GM12878 (cell line): ENCODE measurements around the gene CNGB1. TPM values are rescaled to one million over a fixed set of nuclear protein-coding genes. Genes with fewer than 3 reads are reported as not detected.

Source experiments
- ATAC-seq: fragments of 200-7000 bp; cut with Tn5 transposase; 3 replicates; pipeline ENCODE4 v1.9.1; 2020; ENCODE audit warnings: mild to moderate bottlenecking, moderate library complexity
- BruUV-seq: library from RNA; stranded (reverse); fragments of 400-500 nt; replicated peaks from 2 replicates; lab custom pipeline; 2021; lab: Mats Ljungman, UMichigan
- CTCF ChIA-PET: fragments of 300-600 bp; sonication (Branson Sonifier 250); formaldehyde crosslinking; extraction: SDS; loops from one replicate; lab custom pipeline; 2021; ENCODE audit warnings: inconsistent platforms; lab: Yijun Ruan, JAX
- POLR2A ChIA-PET: fragments of 350-600 bp; formaldehyde crosslinking; extraction: SDS; loops from one replicate; lab custom pipeline; 2021; ENCODE audit warnings: inconsistent platforms; lab: Charles Lee
- RAD21 ChIA-PET: fragments of 300-600 bp; sonication (Branson Sonifier 250); formaldehyde crosslinking; loops from one replicate; lab custom pipeline; 2023; ENCODE audit warnings: antibody characterized with exemption; ENCODE audit not compliant: unreplicated experiment; lab: Charles Lee
- SMC1A ChIA-PET: fragments of 300-600 bp; sonication (Branson Sonifier 250); formaldehyde crosslinking; loops from one replicate; lab custom pipeline; 2023; ENCODE audit not compliant: unreplicated experiment, uncharacterized antibody; lab: Charles Lee
- DNase-seq: peaks from one replicate; pipeline ENCODE4 v3.0.0-alpha.2; 2011; ENCODE audit warnings: low read depth, low spot score
- FAIRE-seq: peaks from 3 replicates; lab custom pipeline; 2011; peaks lifted over from hg19 to GRCh38; lab: Jason Lieb, UNC
- H2AFZ ChIP-seq: 2 replicates; pipeline ENCODE4 v1.6.0; 2011; ENCODE audit warnings: low read depth, low read length, control low read depth; ENCODE audit not compliant: control insufficient read depth
- H3K27ac ChIP-seq: 2 replicates; pipeline ENCODE4 v1.5.1; 2011; ENCODE audit warnings: control low read depth; ENCODE audit not compliant: control insufficient read depth, insufficient read depth
- H3K27me3 ChIP-seq, 2 experiments: replicated peaks in 1 of 2; 2 replicates each; pipeline versions ENCODE4 v1.6.0 to v1.6.1; 2011; ENCODE audit warnings: low read length in 1 of 2; ENCODE audit not compliant: control insufficient read depth in 2 of 2, insufficient read depth in 2 of 2
- H3K36me3 ChIP-seq, 2 experiments: 2 replicates each; pipeline ENCODE4 v1.5.1; 2011; ENCODE audit warnings: low read length in 1 of 2; ENCODE audit not compliant: control insufficient read depth in 2 of 2, insufficient read depth in 2 of 2
- H3K4me1 ChIP-seq: 2 replicates; pipeline ENCODE4 v1.6.1; 2011; ENCODE audit warnings: mild to moderate bottlenecking, low read length, moderate library complexity, mixed read lengths; ENCODE audit not compliant: control insufficient read depth, insufficient read depth
- H3K4me2 ChIP-seq: 2 replicates; pipeline ENCODE4 v1.6.0; 2011; ENCODE audit warnings: control low read depth; ENCODE audit not compliant: control insufficient read depth, insufficient read depth
- H3K4me3 ChIP-seq: fragments of 200-600 bp; sonication (generic); 2 replicates; pipeline ENCODE4 v1.5.1; 2016
- H3K79me2 ChIP-seq: 2 replicates; pipeline ENCODE4 v1.6.0; 2011; ENCODE audit warnings: low read length; ENCODE audit not compliant: control insufficient read depth, insufficient read depth
- H3K9ac ChIP-seq: 2 replicates; pipeline ENCODE4 v1.8.0; 2011; ENCODE audit warnings: low read length, control low read depth, mixed read lengths; ENCODE audit not compliant: control insufficient read depth, insufficient read depth
- H3K9me3 ChIP-seq: replicated peaks from 3 replicates; pipeline ENCODE4 v1.5.1; 2011; ENCODE audit warnings: mild to moderate bottlenecking, low read length; ENCODE audit not compliant: control insufficient read depth, insufficient read depth
- H4K20me1 ChIP-seq: 2 replicates; pipeline ENCODE4 v1.6.0; 2011; ENCODE audit not compliant: control insufficient read depth, insufficient read depth
- CBX3 ChIP-seq: fragments of 200-600 bp; sonication (generic); IDR thresholded peaks from 2 replicates; pipeline ENCODE4 v1.6.1; 2016; ENCODE audit warnings: low read depth, borderline replicate concordance
- ETV6 ChIP-seq, 2 experiments: fragments of 450-650 bp in 1 of 2; IDR thresholded peaks in 1 of 2; conservative IDR thresholded peaks in 1 of 2; 2 replicates each; pipeline ENCODE4 v1.6.1; 2014; ENCODE audit warnings: antibody characterized with exemption in 1 of 2, borderline replicate concordance in 1 of 2, low read depth in 1 of 2, mild to moderate bottlenecking in 1 of 2, moderate library complexity in 1 of 2
- HSF1 ChIP-seq: fragments of 150-350 bp; IDR thresholded peaks from 2 replicates; pipeline ENCODE4 v1.6.1; 2014; ENCODE audit warnings: mild to moderate bottlenecking, low read depth, low read length
- IRF4 ChIP-seq: IDR thresholded peaks from 2 replicates; pipeline ENCODE4 v1.6.1; 2011; ENCODE audit warnings: low read depth, low read length
- JUNB ChIP-seq: IDR thresholded peaks from 2 replicates; pipeline ENCODE4 v1.6.1; 2016; ENCODE audit warnings: antibody characterized with exemption, mild to moderate bottlenecking
- RUNX3 ChIP-seq: IDR thresholded peaks from 2 replicates; pipeline ENCODE4 v1.6.1; 2012; ENCODE audit warnings: low read length, inconsistent platforms
- SIN3A ChIP-seq: IDR thresholded peaks from 2 replicates; pipeline ENCODE4 v1.6.1; 2012; ENCODE audit warnings: low read depth, low read length, improper control_type of control experiment
- SRF ChIP-seq, 2 experiments: IDR thresholded peaks; 2 replicates each; pipeline ENCODE4 v1.6.1; 2011; ENCODE audit warnings: low read depth in 2 of 2, low read length in 2 of 2, mild to moderate bottlenecking in 1 of 2, moderate library complexity in 1 of 2
- TARDBP ChIP-seq: IDR thresholded peaks from 2 replicates; pipeline ENCODE4 v1.6.1; 2016; ENCODE audit warnings: borderline replicate concordance
- WGBS: methylation state at CpG from one replicate; pipeline ENCODE4 v1.1.6; 2016; ENCODE audit warnings: low lambda C conversion rate; ENCODE audit not compliant: insufficient replicate concordance, insufficient coverage; ENCODE audit errors: missing lambda C conversion rate; 5-methylcytosine and 5-hydroxymethylcytosine counted together
- in situ Hi-C: fragments of 300-500 bp; cut with MboI; formaldehyde crosslinking; loops from 9 replicates; pipeline ENCODE4 v1.14.3; 2018; ENCODE audit warnings: mixed read lengths
- intact Hi-C: fragments of 100-400 bp; cut with micrococcal nuclease; formaldehyde crosslinking; loops from one replicate; pipeline ENCODE4 v1.14.2; 2022; ENCODE audit not compliant: unreplicated experiment
- polyA plus RNA-seq, 11 experiments: library from polyadenylated mRNA; depleted of rRNA in 4 of 11; unstranded in 6 of 11; stranded (reverse) in 5 of 11; fragments of >200 nt; fragmentation: Nextera tagmentation in 4 of 11; fragmentation: Illumina TruSeq in 1 of 11; extraction: Ambion mirVana in 4 of 11; extraction: Trizol in 1 of 11; gene quantifications; 1 replicate in 1 of 11; 2 replicates in 10 of 11; pipeline versions ENCODE4 v1.2.1 to v1.2.3, GENCODE V29; 2011 to 2016; ENCODE audit warnings: inconsistent platforms in 2 of 11, missing spikeins in 2 of 11, low read depth in 1 of 11
- total RNA-seq, 4 experiments: library from RNA; depleted of rRNA in 3 of 4; stranded (reverse); fragments of >200 nt in 3 of 4; fragmentation: Illumina TruSeq in 1 of 4; extraction: Trizol in 1 of 4; gene quantifications; 2 replicates each; pipeline versions ENCODE4 v1.2.1 to v1.2.3, GENCODE V29; 2013 to 2021

The CNGB1 gene
- total and polyA plus RNA-seq, 10 of the 15 experiments (the other 5 are each of a cell fraction or from before 2014, with no cell fraction given) = 0.03 TPM; not detected in 9

GRCh38 chr16:57876210-57876609, 94.7 kb downstream of the CNGB1 start:
- Histone ChIP-seq H3K27ac (no peak overlapping the region), H2AFZ (no peak overlapping the region), H3K79me2 (no peaks in the 10 kb centered on the region), H3K4me2 (peak overlapping the region; percentile 7), H3K9ac (no peak overlapping the region), H3K9me3 (no peaks in the 10 kb centered on the region), H3K4me1 (peaks cover 9% of the 10 kb centered on the region), H3K27me3 (no peaks in the 10 kb centered on the region), H4K20me1 (no peaks in the 10 kb centered on the region), H3K36me3 (no peaks in the 10 kb centered on the region), H3K4me3 (no peak overlapping the region)
- FAIRE-seq (peak; percentile 93), ATAC-seq (peak; percentile 65), DNase-seq (no peak)
- RAD21 ChIA-PET = interaction anchor here (0.7 kb wide), 1 partner anchor 10 kb away, joined by 3 read pairs; no protein-coding TSS in a partner anchor
- POLR2A ChIA-PET = no interaction called here
- 0% methylated on average over 4 of the region's 4 CpGs for WGBS
- SMC1A ChIA-PET = no interaction called here
- BruUV-seq = no TSS peak
- CTCF ChIA-PET = no interaction called here
- intact Hi-C loops (no loop called here), in situ Hi-C loops (no loop called here)
- TF ChIP-seq IRF4 = peak; percentile 40; the same call in 1 of the 2 replicates
- TF ChIP-seq JUNB = peak; percentile 60
- TF ChIP-seq CBX3 = no peak
- no peak for TF ChIP-seq SRF (IDR thresholded peaks at IDR 0.05; ENCODE audit: low read depth in 2 of 2, low read length in 2 of 2)
- TF ChIP-seq TARDBP = no peak
- peak; percentile 53 for TF ChIP-seq RUNX3
- no peak for TF ChIP-seq ETV6 (conservative IDR thresholded peaks at IDR 0.05 in 1 of 2, IDR thresholded peaks at IDR 0.05 in 1 of 2; ENCODE audit: borderline replicate concordance in 1 of 2, low read depth in 1 of 2)
- no peak for TF ChIP-seq HSF1
- TF ChIP-seq SIN3A = no peak
- TF ChIP-seq, all 136 proteins: peak for 3
